SK-N-SH (cell line): ENCODE data around the gene SFMBT2.
"Not testable (repeated sequence)": the region's sequence is repeated elsewhere in the genome, so short reads cannot be mapped to it uniquely, and the experiment has no call there.

Experiments used
- EP300 ChIP-seq, 2 experiments: IDR thresholded peaks; 2 replicates each; pipeline versions ENCODE4 v1.4.0 to v1.6.1; 2012; ENCODE audit warnings: borderline replicate concordance in 1 of 2, low read depth in 1 of 2, low read length in 1 of 2
- FOXM1 ChIP-seq: IDR thresholded peaks from 2 replicates; pipeline ENCODE4 v1.4.0; 2012; ENCODE audit warnings: low read depth, mild to moderate bottlenecking
- GATA2 ChIP-seq: sonication (generic); formaldehyde crosslinking; IDR thresholded peaks from 2 replicates; pipeline ENCODE4 v1.5.0; 2020; ENCODE audit warnings: mild to moderate bottlenecking, missing genetic modification reagents
- JUND ChIP-seq: IDR thresholded peaks from 2 replicates; pipeline ENCODE4 v1.4.0; 2012
- MAX ChIP-seq: IDR thresholded peaks from 2 replicates; pipeline ENCODE4 v1.4.0; 2012; ENCODE audit warnings: low read depth
- MXI1 ChIP-seq: IDR thresholded peaks from 2 replicates; pipeline ENCODE4 v1.6.1; 2012; ENCODE audit warnings: mild to moderate bottlenecking, low read depth, low read length, improper control_type of control experiment
- NFIC ChIP-seq: IDR thresholded peaks from 2 replicates; pipeline ENCODE4 v1.4.0; 2012; ENCODE audit warnings: borderline replicate concordance
- POLR2AphosphoS5 ChIP-seq: IDR thresholded peaks from 2 replicates; pipeline ENCODE4 v1.6.1; 2012; ENCODE audit warnings: low read depth, low read length
- RCOR1 ChIP-seq: fragments of 150-350 bp; IDR thresholded peaks from 2 replicates; pipeline ENCODE4 v1.6.1; 2017; ENCODE audit warnings: antibody characterized with exemption, low read length
- RXRA ChIP-seq: IDR thresholded peaks from 2 replicates; pipeline ENCODE4 v1.4.0; 2012; ENCODE audit warnings: low read depth, mild to moderate bottlenecking, borderline replicate concordance
- USF1 ChIP-seq: IDR thresholded peaks from 2 replicates; pipeline ENCODE4 v1.4.0; 2012; ENCODE audit warnings: low read depth, borderline replicate concordance
- TF ChIP-seq, protein P1 (sequence below): fragments of 200-600 bp; sonication (generic); IDR thresholded peaks from 2 replicates; pipeline ENCODE4 v1.6.1; 2017; ENCODE audit warnings: antibody characterized with exemption, mild to moderate bottlenecking, moderate library complexity

- TF ChIP-seq, protein P1, sequence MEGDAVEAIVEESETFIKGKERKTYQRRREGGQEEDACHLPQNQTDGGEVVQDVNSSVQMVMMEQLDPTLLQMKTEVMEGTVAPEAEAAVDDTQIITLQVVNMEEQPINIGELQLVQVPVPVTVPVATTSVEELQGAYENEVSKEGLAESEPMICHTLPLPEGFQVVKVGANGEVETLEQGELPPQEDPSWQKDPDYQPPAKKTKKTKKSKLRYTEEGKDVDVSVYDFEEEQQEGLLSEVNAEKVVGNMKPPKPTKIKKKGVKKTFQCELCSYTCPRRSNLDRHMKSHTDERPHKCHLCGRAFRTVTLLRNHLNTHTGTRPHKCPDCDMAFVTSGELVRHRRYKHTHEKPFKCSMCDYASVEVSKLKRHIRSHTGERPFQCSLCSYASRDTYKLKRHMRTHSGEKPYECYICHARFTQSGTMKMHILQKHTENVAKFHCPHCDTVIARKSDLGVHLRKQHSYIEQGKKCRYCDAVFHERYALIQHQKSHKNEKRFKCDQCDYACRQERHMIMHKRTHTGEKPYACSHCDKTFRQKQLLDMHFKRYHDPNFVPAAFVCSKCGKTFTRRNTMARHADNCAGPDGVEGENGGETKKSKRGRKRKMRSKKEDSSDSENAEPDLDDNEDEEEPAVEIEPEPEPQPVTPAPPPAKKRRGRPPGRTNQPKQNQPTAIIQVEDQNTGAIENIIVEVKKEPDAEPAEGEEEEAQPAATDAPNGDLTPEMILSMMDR = not testable (repeated sequence)
- TF ChIP-seq POLR2AphosphoS5; FOXM1; NFIC; JUND; RXRA; USF1; MXI1; GATA2 (CRISPR knock-in tag); RCOR1; MAX; EP300 (IDR thresholded peaks at IDR 0.05; ENCODE audit: borderline replicate concordance in 1 of 2, low read depth in 1 of 2, low read length in 1 of 2): not testable (repeated sequence)
These were observed 111.1 kb downstream of the SFMBT2 start for GRCh38 chr10:7299601-7300325.
